ENCODE measurements around the gene SMYD3. TPM values are rescaled to one million over a fixed set of nuclear protein-coding genes. Genes with fewer than 3 reads are reported as not detected.

The SMYD3 gene
- total RNA-seq, 1 experiment from 2014 or later: 25.5 TPM

GRCh38 chr1:246448373-246448772, 58.7 kb downstream of the SMYD3 start:
- Histone ChIP-seq H3K23me2 (ENCODE audit: insufficient read length, low read depth, low read length, poor library complexity, severe bottlenecking) (no peaks in the 10 kb centered on the region), H4K5ac (ENCODE audit: insufficient read length, low read depth, low read length) (no peak overlapping the region), H2BK15ac (ENCODE audit: low read depth, low read length) (no peak overlapping the region), H3K23ac (ENCODE audit: insufficient read length, low read depth, low read length) (no peak overlapping the region), H4K91ac (ENCODE audit: insufficient read length, low read depth, low read length) (no peak overlapping the region), H3K27me3 (ENCODE audit: insufficient read depth, low read length) (no peaks in the 10 kb centered on the region), H3K9me3 (ENCODE audit: control insufficient read depth, low read depth, low read length) (no peaks in the 10 kb centered on the region), H2BK20ac (ENCODE audit: low read depth, low read length, poor library complexity, severe bottlenecking) (no peak overlapping the region), H3T11ph (ENCODE audit: low read length) (no peak overlapping the region), H2BK5ac (ENCODE audit: insufficient read length, low read length) (no peak overlapping the region), H2BK12ac (ENCODE audit: insufficient read length, low read depth, low read length) (no peak overlapping the region), H4K20me1 (ENCODE audit: control insufficient read depth, insufficient read depth, insufficient read length) (no peaks in the 10 kb centered on the region), H3K79me1 (ENCODE audit: insufficient read depth, low read depth, low read length, poor library complexity, severe bottlenecking) (no peaks in the 10 kb centered on the region), H4K8ac (replicated peaks; ENCODE audit: insufficient read length, low read depth, low read length) (no peak overlapping the region), H3K4ac (ENCODE audit: low read depth, low read length) (no peak overlapping the region), H3K9ac (ENCODE audit: extremely low read depth, insufficient read length, low read length) (no peak overlapping the region), H3K27ac (ENCODE audit: insufficient read length, low read depth, low read length) (no peak overlapping the region), H3K4me1 (ENCODE audit: insufficient read depth, low read length) (no peaks in the 10 kb centered on the region), H3K4me2 (ENCODE audit: insufficient read depth, insufficient read length, low read length) (no peak overlapping the region), H3K14ac (ENCODE audit: insufficient read depth, low read length) (no peak overlapping the region), H3K18ac (ENCODE audit: insufficient read length, low read depth, low read length) (no peak overlapping the region), H2AFZ (ENCODE audit: low read length) (no peak overlapping the region), H2BK120ac (ENCODE audit: low read depth, low read length, poor library complexity, severe bottlenecking) (no peak overlapping the region), H2AK5ac (ENCODE audit: insufficient read length, low read length) (no peak overlapping the region), H3K56ac (ENCODE audit: insufficient read length, low read depth, low read length) (no peak overlapping the region), H3K79me2 (ENCODE audit: insufficient read depth, low read length) (0 out of 2 replicates have a peak, but pooled peaks cover 2% of the 10 kb centered on the region)
- Mint-ChIP-seq H3K36me3 (ENCODE audit: insufficient read depth in 1 of 3, low read depth in 3 of 3) (peaks cover 0 to 3% (median 0%) of the 10 kb centered on the region in 3 experiments; a peak in 1 of 7 replicates), H3K9me3 (no peaks in the 10 kb centered on the region), H3K4me1 (peaks cover 4 to 7% of the 10 kb centered on the region in 2 experiments; a peak in 1 of 4 replicates), H3K4me3 (no peak overlapping the region), H3K27ac (no peak overlapping the region; a peak in 1 of 7 replicates), H3K27me3 (ENCODE audit: low read depth) (no peaks in the 10 kb centered on the region)
- TF ChIP-seq CTCF (conservative IDR thresholded peaks at IDR 0.05): no peak
- no peak for DNase-seq
- WGBS (ENCODE audit: extremely low coverage, insufficient read length, low lambda C conversion rate): no CpG with 5 or more reads among the region's 3 CpGs

All from H9 (cell line).